HG03103 (cell line): ENCODE results near the gene UBE3A.

ENCODE experiments used
- ATAC-seq: cut with Tn5 transposase; IDR thresholded peaks from one replicate; pipeline ENCODE4 v1.9.1; 2021; ENCODE audit warnings: low read depth; ENCODE audit not compliant: unreplicated experiment

UBE3A gene

DNA sequence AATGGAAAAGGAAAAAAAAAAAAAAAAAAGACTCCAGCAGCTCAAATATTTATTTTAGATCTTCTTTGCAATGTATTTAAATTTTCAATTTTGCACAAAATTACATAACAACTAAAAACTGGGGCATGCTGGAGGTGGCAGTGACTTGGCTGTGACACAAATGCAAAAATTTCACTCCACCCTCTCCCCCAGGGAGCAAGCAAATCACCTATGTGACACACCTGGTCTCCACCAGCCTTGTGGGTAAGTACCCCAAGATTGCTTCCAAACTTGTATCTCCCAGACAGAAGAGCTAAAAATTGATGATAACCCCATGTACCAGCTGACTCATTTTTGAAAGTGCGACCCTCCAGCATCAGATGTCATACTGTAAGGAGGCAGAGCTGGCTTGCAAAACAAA, 32.0 kb downstream of the UBE3A start:
- ATAC-seq = no peak

DNA sequence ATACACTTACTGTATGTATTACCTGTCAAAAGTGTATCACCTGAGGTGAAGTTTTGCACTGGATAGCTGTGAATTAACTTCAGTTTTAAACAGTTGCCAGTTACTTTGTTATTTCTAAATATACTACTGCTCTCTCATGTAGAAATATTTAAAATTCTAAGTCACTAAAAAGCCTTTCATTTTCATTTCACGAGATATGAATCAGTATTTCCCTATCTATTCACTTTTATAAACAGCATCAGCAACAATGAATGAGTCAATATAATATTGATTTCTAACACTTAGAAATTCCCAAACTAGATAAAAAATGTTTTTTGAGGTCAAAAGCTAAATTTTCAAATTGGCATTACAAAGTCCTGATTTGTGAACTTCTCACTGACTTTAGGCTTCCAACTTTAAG, 32.6 kb downstream of the UBE3A start:
- ATAC-seq = no peak

DNA sequence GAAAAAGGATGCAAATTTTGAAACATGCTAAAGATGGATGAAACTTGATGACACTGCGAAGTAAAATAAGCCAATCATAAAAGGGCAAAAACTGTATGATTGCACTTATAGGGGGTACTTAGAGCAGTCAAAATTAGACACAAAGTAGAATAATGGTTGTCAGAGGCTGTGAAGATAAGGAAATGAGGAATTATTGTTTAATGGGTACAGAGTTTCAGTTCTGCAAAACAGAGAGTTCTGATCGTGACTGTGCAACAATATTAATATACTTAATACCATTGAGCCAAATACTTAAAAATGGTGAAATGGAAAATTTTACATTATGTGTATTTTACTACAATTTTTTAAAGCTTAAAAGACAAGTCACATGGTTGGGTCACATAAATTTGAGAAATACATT, 35.1 kb downstream of the UBE3A start:
- no peak for ATAC-seq

DNA sequence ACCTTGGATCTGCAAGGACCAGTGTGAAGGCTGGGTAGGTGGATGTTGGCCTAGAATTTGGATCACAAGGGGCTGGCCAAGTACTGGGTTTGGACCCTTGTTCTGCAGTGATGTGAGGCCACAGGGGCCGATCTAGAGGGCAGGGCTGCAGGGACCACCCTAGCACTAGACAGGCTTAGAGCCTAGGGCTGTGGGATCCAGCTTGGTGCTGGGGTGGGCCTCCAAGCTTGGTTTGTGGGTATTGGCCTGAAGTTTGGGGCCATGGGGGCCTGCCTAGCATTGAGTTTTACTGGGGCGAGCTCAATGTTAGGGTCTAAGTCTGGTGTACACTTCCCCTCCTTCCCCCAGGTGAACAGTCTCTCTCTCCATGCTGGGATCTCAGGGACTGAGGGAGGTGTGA, 36.5 kb downstream of the UBE3A start:
- ATAC-seq = no peak

DNA sequence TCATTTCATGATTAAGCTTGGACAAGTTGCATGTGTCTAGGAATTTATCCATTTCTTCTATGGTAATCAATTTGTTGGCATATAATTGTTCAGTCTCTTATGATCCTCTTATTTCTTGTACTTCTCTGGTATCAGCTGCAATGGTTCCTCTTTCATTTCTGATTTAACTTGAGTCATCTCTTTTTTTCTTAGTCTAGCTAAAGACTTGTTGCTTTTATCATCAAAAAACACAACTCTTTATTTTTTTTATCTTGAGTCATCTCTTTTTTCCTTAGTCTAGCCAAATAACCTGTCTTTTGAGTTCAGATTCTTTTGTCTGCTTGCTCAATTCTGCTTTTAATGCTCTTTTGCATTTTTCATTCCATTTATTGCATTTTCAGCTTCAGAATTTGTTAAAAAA, 37.3 kb downstream of the UBE3A start:
- no peak for ATAC-seq

DNA sequence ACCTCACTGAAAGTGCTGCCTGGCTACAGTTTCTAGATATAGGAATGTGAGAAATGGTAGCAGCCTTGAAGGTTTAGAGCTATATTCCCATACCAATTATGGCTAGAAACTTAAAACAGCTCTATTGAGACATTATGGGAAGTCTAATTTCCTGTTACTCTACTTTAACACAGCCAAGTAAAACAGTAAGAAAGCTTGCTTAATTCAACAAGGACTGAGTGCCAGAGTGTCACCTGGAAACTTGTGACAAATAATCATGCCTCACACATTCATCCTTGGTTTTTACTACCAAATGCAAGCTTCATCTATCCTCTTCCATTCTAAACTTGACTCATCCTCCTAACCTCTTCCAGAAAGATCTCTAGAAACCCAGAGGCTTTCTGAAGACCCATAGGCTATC, 41.7 kb downstream of the UBE3A start:
- ATAC-seq = no peak

DNA sequence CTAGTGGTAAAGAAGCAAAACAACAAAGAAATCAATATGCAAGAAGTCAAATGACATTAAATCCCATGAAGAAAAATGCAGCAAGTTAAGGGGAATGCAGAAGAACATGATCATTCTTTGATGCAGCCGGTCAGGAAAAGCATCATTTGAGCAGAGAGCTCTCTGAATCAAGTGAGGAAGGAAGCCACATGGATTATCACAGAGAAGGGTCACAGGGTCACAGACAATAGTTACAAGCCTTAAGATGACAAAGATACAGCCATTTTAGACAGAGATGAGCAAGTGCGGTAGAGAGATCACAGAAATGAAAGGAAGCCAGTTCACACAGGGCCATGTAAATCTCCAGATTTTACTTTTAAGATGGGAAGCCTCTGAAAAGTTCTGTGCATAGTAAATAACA, 43.9 kb downstream of the UBE3A start:
- ATAC-seq = no peak

DNA sequence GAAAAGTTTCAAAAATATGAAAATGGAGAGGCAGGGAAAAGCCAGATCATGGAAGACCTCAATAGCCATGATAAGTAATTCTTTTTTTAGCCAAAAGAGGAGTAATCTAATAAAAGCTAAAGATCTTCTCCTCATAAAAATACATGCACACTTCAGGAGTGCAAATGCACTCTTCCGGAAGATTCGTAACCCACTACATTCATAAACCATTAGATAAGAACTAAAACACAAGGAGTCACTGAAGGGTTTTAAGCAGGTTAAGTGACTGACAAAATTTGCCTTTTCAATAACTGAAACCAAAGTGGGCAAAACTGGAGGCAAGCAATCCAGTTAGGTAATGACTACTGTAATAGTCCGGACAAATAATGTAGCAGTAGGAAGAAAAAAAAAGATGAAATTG, 46.0 kb downstream of the UBE3A start:
- no peak for ATAC-seq

DNA sequence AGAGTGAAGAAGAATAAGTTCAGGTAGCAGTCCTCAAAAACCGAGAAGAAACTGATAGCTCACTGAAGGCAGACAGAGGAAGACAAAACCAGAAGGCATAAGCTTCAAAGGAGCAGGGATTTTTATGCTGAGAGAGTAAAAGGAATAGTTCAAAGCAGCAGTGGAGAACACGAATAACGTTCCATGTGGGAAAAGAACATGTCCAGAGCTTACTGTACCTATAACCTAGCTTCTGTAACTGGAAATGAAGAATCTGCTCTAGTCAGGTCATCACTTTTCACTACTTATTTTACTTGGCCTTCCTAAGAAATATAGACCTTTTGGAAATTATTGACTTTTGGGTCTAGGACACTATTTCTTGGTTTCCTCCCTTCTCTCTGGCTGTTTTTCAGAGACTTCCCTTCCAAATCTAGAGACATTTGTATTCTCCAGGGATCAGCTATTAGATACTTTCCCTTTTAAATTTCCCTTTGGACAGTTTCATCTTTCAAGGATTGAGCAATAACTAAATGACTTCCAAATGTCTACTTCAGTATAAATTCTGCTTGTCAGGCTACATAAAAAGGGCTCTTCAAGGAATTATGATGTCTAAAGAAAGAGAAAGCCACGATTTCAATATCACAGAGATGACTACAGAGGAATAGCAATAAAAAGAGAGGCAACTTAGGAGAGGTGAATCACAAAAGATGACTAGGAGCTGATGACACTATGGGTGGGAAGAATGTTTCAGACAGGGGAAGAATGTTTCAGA, 46.7 kb downstream of the UBE3A start:
- ATAC-seq = no peak

DNA sequence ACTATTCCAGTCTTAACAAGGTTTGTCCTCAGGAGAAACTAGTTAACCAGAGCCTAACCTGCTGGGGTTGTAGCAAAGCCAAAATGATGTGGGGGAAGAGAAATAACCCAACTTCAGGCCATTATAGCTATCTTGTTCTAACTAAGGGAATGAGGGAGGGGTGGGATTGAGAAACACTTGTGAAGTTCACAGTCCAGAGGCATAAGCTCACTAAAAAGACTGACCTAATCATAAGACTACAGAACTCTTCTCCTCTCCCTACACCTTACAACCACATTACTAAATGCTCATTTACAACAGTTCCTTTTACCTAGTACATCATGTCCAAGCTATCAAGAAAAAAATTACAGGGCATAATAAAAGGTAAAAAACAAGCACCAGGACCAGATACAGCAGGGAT, 52.8 kb downstream of the UBE3A start:
- no peak for ATAC-seq

DNA sequence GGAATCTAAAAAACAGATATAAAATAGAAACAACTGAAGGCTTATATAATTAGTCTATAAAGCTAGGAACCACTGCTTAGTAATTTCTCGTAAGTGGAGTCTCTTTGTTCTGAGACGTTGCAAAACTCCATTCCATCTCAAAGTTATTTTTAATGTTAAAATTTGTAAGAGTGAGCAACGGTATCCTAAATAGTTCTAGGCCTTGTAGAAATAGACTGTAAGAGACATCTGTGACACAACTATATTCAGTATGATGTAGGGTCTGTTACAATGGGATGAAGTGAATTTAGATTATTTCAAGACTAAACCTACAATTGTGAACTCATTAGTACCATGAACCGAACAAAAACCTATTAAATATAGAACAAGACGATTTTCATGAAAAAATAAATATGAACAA, 57.2 kb downstream of the UBE3A start:
- no peak for ATAC-seq

DNA sequence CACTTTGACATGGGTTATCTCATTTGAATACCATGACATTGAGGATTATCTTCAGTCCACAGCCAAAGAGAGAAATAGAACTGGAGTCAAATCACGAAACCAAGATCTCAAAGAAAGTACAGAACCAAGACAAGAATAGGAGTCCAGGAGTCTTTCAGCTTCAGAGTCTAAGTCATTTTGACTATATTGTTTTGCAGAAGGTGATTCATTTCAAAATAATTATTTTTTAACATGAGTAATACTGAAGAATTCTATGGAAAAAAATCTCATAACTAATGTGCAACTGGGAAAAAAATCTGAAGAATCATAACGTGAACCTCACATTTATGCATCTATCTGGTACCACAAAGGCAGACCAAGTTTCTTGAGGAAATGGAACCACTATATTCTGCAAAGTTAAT, 60.3 kb downstream of the UBE3A start:
- no peak for ATAC-seq

DNA sequence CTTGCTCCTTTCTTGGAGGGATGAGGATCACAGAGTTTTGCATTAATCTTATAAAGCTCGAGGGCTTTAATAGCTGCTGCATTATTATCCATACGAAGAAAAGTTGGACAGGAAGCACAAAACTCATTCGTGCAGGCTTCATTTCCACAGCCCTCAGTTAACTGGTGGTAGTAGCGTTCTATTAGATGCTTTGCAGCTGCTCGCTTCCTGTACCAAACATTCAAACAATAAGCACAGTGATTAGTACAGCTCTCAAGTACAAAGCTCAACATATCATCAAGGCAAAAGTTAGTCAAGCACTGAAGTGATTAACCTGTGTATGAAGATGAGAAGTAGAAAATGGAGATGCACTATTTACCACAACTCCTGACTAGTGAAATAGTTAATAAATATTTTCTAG, 63.3 kb downstream of the UBE3A start:
- no peak for ATAC-seq

DNA sequence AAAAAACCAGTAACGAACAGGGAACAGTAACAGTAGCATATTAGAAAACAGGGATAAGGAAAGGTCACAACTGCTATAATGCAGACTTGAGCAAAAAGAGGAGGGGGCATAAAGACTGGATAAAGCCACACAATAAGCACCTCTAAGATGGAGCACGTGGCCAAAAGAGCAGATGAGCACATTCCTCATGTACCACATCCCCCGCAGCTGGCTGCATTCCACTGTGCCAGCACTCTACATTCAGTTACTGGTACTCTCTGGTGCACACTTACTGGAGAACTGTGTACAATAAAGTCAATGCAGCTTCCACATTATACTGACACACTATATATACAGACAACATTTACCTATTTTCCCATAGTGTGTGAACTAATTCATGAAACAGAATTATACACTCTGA, 64.7 kb downstream of the UBE3A start:
- no peak for ATAC-seq

DNA sequence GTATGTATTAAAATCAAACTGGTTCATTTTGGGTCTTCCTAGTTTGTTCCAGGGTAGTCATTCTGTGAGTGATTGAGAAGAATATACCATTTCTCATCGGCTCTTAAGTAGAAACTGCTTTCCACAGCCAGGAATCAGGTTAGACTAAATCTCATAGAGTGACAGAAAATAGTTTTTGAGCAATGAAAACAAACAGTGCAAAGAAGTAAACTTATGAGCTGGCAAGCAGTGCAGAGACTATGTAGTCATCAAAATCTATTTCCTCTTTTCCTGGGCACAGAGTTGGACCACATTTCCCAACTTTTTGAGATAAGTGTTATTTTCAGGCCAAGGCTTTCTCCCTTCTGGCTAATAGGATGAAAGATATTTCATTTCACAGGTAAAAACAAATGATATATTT, 66.5 kb downstream of the UBE3A start:
- no peak for ATAC-seq

DNA sequence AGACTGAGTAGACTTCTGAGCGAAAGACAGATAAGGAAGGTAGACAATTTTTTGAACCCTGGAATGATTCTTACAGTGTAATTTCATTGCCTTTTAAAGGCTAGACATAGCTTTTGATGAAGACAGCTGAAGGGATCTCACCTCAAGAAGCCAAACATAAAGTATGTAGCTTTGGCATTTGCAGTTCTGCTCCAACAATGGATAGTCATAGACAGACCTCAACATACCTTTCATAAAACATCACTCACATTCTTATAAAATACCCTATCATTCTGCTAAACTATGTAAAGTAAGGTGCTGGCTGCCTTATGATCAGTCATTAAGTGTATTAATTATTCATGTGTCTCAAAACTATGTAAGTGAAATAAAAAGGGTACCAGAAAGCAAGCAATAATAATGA, 70.0 kb downstream of the UBE3A start:
- ATAC-seq = no peak

DNA sequence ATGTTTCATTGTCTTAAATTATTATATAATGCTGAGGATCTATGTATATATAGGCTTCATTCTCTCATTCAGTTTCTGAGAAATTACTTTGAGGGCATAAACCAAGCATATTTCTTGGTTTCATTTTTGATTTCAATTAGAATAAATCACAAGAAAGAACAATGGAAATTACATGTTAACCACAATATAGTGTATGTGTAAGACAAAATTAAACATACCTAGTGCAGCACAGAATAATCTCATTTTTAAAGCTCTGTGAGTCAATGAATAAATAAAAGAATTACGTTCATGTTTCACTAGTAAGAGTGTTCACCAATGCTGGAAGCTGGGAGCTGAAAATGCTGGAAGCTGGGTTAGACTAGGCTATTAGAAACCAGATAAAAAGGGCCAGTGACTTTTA, 72.8 kb downstream of the UBE3A start:
- no peak for ATAC-seq

DNA sequence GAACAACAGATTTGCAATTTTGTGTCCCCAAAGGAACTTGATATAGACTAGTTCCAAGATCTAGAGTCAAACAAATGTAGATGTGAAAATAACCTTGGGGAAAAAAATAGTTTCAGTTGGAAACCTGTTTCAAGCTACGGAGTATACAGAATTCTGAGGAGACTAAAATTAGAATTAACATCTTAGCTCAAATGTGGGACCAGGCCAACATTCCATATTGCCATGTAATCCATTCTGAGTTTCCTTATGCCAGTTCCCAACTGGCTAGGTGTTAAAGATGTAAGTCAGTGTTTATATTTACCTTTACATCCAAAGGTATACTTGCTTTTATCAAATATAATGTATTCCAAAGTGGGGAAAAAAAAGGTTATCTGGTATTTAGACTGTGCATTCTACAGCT, 76.3 kb downstream of the UBE3A start:
- no peak for ATAC-seq

DNA sequence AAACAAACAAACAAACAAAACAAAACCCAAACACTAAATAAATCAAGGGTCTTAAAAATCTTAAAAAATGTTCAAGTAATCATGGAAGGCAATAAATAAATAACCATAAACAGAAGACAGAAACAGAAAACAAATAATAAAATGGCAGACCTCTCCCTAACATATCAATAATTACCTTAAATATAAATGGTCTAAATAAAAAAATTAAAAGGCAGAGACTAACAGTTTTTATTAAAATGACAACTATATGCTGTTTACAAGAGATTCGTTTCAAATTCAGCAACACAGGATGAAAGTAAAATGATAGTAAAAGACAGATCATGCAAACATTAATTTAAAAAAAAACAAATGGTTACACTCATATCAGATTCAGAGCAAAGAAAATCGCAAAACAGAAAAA, 91.1 kb downstream of the UBE3A start:
- no peak for ATAC-seq

DNA sequence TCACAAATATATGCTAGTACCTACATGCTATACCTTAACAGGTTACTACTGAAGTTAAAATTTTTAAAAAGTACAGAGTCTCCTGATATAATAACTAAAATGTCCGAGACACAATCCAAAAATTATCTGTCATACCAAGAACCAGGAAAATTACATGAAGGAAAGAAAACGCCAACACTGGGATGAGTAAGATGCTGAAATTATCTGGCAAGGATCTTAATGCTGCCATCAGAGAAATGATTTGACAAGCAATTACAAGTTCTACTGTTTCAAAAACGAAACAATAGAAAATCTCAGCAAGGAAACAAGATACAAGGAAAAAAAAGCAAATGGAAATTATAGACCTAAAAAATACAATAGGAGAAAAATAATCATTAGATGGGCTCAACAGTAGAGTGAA, 92.5 kb downstream of the UBE3A start:
- no peak for ATAC-seq

DNA sequence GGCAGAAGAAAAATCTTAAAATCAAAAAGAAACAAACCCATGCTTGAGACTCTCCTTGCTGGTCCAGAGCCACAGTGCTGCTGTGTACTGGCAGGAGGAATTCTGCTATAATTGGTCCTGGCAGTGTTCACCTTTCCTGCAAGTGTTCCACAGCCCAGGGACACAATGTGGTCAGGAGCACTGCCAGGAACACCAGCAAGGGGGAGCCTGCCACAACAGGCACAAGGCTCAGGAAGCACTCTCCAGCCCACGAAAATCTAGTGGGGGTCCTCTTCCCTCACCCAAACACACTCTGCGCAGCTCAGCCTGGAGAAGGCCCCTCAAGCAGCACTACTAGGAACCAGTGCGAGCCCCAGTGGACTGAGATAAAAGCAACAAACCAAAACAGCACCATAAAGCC, 92.9 kb downstream of the UBE3A start:
- no peak for ATAC-seq

DNA sequence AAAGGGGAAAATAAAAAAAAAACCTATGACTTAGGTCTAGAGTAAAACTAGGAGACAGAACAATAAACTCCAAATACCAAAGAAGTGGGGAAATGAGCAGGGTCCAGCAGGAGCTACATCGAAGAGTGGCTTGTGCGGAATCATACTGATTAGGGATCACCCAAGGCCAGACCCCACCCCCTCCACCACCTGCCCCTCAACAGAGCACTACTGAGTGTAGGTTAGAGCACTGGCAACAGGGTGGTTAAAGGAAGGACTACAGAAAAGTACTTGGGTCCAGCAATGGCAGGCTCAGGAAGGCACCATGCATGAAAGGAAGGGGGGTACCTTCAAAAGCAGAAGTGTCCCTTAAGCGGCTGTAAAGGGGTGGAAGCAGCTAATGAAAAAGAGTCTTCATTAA, 96.2 kb downstream of the UBE3A start:
- no peak for ATAC-seq

DNA sequence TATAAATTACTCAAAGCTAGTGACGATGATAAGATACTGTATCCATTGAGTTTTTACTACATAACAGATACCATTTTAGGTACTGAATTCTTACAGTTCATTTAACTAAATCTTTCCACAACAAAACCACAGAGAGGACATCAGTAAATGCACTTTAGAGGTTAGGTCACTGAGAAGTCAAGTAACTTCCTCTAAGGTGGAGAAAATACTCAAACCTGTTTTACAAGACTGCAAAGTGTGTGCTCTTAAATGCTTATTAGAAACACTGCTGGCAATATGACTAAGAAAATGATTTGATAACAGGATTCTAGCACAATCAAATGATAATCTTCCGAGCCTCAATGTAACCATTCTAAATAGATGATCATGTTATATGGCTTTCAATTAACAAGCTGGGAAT, 99.4 kb downstream of the UBE3A start:
- no peak for ATAC-seq
